CD1c-positive myeloid dendritic cell (primary cell): Measurements from ENCODE around the gene NPY2R.

ENCODE experiments used
- DNase-seq: peaks from one replicate; pipeline ENCODE4 v3.0.0-alpha.2; 2016; ENCODE audit errors: extremely low spot score

Gene NPY2R, protein sequence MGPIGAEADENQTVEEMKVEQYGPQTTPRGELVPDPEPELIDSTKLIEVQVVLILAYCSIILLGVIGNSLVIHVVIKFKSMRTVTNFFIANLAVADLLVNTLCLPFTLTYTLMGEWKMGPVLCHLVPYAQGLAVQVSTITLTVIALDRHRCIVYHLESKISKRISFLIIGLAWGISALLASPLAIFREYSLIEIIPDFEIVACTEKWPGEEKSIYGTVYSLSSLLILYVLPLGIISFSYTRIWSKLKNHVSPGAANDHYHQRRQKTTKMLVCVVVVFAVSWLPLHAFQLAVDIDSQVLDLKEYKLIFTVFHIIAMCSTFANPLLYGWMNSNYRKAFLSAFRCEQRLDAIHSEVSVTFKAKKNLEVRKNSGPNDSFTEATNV

DNA sequence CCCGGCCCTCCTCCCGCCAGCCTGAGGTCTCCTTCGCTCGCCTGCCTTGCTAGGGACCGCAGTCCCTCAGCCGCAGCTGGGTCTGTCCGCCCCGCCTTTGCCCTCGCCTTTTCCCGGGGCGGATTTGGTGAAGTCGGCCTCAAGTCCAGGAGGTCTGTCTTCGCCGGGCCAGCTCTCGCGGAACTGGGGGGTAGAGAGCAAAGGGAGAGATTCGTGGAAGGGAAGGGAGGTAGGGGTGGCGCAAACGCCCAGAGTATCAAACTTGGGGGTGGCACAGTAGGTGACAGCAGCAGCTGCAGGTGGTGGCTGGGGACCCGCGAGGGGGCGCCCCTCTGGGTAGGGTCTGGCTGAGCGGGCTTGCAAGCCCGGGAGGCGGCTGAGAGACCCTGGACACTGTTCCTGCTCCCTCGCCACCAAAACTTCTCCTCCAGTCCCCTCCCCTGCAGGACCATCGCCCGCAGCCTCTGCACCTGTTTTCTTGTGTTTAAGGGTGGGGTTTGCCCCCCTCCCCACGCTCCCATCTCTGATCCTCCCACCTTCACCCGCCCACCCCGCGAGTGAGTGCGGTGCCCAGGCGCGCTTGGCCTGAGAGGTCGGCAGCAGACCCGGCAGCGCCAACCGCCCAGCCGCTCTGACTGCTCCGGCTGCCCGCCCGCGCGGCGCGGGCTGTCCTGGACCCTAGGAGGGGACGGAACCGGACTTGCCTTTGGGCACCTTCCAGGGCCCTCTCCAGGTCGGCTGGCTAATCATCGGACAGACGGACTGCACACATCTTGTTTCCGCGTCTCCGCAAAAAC, at the start of gene NPY2R:
Gene NPY2R, plus strand, starts transcription at position 379 of the 797 bp plus-strand sequence. CDS start 5,304 bp downstream, outside the sequence.
- DNase-seq: no peak

DNA sequence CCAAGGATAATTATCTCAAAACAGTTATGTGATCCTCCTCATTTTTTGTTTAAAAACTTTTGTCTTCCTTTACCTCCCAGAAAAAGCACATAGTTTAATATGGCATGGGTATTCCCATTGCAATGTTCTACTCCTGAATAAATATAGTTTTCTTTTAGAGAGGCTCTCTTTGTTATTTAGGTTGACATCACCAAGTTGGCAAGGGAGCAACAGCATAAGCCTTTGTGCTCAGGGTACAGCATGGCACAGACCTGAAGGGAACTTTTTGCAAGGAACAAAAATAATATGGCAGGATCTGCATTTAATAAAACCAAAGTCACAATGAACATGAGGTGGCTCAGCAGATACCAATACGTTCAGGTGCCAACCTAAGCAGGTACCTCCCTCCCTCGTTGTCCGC, 47.1 kb upstream of the NPY2R start:
- no peak for DNase-seq

DNA sequence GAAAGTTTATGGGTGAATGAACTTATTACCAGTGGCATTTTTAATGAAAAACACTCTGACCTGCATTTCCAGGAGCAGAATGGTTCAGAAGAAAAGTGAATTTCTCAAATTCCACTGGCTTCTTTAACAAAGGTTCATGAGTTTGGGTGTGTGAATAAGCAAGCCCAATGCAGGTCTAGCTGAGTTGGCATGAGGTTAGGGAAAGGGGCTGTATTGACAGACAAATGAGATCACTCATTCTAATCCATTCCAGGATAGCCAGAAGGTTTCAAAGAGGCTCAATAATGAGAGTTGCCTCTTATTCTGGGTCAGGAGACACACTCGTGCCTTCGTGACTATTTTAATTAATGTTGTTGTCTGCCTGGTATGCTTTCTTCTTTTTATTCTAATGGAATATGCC, 43.7 kb upstream of the NPY2R start:
- no peak for DNase-seq

DNA sequence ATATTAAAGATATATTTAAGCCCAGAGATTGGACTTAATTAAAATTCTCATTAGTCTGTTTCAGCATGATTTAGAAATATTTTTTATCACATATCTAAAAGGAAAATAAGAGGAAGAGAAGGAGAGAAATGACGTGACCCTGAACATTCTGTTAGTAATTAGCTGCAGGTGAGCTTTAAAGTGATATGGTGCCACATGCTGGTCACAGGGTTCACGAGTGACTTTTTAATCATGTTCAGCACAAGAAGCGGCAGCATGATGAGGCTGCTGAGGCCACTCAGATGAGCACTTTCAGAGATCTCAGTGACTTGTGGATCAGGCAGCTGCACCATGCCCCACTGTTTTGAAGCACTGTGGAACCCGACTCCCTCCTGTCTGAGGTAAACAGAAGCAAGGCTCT, 37.9 kb upstream of the NPY2R start:
- DNase-seq: no peak

DNA sequence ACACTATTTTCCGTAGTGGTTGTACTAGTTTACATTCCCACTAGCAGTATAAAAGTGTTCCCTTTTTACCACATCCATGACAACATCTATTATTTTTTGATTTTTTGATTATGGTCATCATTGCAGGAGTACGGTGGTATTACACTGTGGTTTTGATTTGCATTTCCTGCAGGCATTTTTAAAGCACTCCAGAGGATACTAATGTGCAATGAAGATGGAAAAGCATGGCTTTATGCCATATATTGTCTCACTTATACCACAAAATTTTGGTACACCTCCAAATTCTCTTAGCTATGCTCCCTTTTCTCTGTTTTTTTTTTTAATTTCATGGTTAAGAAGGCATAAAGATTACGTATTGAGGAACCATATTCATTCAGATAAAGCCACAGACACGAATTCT, 35.1 kb upstream of the NPY2R start:
- no peak for DNase-seq

DNA sequence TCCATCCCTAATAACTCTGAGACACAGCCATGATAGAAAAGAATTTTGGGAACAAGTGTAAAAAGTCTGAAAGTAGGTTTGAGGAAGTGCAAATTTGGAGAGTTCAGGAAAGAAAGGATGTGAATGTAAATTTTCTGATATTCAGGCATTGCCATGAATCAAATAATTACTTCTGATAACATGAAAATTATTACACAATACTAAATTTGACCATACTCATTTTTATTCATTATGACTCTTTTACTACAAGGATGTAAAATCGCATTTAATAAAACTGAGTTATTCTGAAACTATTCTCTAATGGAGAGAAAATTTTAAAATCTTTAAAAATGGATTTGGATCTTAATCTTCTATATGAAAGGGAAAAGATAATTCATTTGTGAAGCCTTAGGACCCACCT, 33.8 kb upstream of the NPY2R start:
- no peak for DNase-seq

DNA sequence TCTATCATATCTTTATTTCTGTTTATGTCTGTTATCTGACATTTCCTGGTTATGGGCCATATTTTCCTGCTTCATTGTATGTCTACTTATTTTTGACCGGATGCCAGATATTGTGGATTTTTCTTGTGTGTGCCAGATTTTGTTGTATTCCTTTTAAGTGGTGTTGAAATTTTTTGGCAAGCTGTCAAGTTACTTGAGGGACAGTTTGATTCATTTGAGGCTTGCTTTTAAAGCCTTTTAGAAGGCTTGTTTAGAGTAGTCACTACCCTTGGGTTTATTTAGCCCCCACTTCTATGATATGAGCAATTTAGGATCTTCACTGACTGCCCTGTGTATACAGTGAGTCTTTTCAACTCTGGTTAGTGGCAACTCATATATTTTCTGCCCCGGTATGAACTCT, 29.2 kb upstream of the NPY2R start:
- DNase-seq: no peak

DNA sequence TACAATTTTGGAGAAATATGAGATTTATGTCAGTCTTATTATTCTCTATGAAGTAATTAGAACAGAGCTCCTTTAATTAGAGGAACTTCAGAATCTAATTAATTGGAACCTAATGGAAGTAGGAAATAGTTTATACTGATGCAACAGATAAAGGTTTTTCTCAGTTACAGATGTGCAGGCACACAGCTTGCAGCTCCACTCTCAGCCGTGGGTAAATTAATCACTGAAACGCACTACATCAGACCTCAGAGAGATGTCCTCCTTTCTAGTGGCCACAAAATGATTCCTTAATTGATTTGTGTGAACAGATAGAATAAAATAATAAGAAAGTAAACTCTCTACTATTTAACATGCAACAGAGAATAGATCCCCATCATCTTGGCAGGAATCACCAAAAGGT, 21.5 kb upstream of the NPY2R start:
- no peak for DNase-seq

DNA sequence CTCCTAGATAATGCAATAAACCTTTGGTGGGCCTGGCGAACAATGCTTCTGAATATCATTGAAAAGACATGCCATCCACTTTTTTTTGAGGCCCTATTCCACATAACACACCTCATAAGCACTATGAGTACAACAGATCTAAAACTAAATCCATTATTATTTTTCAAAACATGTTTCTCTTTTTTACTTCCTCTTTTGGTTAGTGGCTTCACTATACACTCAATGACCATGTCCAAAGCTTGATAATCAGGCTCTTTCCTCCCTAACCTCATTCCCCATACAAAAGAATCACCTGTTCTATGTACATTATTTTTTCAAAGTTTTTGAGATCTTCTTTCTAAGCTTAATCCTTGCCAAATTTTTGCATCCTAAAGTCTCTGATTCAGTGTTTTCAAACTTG, 20.4 kb upstream of the NPY2R start:
- DNase-seq: no peak

DNA sequence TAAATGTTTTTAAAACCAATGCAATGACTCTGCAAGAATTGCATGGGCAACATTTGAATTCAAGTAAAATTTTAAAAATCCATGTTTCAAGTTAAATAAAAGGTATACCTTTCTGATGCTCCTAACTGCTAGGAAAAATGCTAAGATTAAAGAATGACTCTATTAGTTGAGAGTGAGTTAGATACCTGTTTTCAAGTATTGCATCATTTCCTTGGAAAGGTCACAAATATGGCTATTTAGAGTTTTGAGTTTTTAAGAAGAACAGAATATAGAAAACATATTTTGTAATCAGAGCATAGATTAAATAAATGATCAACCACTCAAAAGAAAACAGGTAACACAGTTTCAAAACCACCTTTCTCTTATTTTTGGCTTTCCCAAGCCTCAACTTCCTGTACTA, 18.3 kb upstream of the NPY2R start:
- DNase-seq: no peak

DNA sequence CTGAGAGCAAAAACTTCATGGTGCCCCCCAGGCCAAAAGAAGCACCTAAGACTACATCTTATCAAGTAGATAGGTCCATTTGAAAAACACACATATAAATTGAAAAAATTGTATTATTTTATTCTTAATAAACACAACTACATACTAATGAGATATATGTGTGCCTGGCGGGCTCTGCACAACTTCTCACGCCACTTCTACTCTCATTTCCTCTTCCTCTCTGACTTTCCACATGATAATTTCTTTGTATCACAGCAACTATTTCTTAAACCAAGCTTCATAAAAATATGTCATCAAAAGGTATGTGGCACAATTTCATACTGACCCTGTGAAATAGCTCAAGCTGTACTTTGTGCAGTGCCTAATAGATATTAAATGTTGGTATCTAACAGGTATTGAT, 10.7 kb upstream of the NPY2R start:
- DNase-seq: no peak

DNA sequence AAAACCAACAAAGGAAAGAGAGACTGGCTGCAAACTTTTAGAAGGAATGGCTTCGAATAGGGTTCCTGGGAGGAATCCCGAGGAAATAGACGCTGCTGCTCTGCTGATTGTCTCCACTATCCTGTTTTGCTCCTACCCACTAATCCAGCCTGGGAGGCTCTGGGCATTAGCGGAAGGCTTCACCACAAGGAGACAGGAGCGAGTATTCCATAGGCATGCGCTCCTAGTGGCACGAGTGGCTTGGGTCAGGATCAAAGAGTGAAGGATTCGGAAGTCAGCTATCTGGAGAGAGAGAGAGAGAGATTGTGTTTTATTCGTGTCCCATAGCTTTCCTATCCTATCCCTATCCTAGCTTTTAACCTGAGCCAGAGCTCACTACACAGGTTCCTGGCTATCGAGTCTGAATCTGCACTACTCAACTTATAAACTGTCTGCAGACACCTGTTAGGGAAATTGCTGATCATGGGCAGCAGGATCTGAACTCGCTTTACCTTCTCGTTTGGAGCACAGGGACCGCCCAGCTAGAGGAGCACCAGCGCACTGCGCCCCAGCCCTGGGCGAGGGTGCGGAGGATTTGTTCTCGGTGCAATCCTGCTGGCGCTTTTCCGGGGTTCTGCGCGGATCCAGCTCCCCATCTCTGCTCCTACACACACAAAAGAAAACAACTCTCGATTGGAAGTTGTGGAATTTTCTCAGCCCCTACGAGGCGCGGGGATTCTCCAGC, 740 bp upstream of the NPY2R start:
- no peak for DNase-seq

DNA sequence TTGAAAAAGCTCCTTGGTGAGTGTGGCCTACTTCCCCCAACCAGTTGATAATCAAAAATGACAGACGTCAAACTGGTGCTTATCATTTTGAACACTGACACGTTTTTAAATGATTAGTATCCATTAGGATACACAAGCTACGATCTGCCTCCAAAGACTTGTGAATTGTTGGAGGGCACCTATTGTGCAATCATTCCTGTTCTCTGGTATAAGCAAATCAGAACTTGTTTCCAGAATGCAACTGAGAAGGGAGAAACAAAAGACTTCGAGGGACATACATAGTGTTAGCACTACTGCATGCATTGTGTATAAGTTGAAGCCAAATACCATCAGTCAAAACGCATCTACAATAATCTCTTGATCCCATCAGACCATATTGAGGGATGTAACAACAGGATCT, 11.6 kb downstream of the NPY2R start:
- DNase-seq: no peak

DNA sequence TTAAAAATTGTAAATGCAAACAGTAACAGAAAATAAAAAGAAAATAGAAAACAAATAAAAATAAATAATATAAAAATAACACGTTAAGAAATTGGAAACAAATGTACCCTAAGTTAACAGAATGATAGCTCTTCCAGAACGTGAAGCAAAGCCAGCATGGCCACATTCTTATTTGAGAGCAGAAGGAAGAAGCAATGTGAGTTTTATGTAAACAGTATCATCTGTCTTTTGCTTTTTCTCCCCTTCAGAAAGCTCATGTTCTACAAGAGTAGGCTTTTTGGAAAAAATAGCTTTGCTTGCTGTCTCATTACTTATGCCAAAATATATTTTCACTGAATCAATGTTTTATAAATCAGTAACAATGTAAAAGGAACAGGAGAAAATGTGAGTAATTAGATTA, 18.7 kb downstream of the NPY2R start:
- no peak for DNase-seq

DNA sequence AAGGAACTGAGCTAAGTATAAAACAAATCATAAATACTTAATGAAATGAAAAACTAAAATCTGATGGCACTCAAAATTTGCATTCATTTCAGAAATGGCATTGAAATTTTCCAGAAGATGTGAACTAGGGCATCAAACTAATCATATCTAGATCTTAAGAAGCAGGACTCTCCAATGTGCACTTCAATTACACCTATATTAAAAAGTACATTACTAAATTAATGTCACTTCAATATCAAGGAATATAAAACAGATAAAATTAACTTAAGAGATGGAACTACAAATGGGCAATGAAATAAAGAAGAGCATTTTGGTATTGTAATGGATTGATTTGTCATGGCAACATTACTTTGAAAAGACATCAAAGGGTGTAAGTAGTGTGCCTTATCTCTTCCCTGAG, 20.3 kb downstream of the NPY2R start:
- DNase-seq: no peak

DNA sequence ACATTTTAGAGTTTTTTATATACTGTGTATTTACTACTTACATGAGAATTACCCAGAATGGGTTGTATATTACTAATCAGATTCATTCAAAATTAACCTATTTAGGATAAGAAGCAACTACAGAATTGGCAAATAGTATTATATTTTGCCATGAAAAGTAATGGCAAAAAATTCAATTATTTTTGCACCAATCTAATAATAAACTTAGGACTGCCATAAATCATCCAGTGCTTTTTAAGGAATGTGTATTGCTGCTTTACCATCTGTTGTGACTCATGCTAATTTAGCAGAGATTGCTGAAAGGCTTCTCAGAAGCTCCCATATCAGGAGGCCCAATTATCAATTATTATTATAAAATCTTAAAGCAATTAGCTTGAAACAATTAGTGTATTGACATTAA, 24.0 kb downstream of the NPY2R start:
- no peak for DNase-seq

DNA sequence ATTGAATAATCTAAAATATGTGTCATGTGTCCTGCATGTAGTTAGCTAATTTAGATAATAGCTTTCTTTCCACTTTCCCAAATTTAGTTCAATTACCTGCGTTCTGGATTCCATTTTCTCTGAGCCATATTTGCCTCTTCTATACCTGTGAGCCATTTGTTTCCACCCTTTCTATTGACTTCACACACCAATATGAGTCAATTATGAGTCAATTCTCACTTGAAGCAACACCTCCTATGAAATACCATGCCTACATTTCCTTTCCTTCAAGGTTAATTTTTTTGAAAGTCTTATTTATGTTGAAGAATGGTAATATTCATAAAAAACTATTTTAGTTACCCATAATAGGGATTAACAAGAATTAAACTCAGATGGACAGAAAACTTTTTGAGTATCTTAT, 25.8 kb downstream of the NPY2R start:
- no peak for DNase-seq

DNA sequence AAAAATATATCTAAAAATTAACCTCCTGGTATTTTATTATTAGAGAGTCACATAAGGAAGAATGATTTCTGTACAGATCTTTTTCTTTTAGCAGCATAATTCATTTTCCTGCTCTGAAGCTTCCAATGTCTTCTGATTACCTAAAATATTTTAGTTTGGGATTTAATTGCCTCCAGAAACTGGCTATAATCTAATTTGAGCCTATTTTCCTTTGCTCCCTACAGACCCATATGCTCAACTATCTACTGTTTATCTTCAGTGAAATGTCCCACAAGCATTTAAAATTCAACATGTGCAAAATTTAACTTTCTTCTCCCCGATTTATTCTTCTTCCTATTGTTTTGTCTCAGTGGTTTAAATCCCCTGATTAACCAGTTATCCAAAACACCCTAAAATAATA, 29.1 kb downstream of the NPY2R start:
- DNase-seq: no peak

DNA sequence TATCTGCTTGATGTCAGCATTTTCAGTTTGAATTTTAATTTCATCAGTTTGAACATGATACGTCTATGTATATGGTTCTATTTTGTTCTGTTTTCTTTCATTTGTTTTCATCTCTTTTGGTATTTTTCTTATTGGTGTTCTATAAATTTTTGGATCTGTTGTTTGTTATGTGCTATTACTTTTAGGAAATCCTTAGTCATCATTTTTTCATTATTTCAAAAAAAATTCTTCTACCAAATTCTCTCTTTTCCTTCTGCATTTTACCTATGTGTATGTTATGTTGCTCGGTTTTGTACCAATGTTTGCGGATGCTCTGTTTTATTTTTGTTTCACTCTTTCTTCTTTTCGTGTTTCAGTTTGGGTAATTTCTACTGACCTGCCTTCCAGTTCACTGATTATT, 32.8 kb downstream of the NPY2R start:
- DNase-seq: no peak

DNA sequence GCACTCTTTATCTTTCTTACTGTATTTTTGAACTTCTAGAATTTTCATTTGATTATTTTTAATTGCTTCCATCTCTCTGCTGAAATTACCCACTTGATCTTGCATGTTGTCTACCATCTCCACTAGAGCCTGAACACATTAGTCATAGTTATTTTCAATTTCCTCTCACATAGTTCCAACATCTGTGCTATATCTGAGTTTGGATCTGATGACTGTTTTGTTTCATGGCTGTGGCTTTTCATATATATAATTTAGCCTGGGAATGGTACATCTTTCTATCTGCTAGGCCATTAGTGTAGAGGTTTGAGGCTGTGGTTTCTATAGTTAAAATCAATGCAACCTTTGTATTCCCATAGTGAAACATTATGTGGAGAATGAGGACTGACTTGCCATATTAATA, 33.2 kb downstream of the NPY2R start:
- DNase-seq: no peak

DNA sequence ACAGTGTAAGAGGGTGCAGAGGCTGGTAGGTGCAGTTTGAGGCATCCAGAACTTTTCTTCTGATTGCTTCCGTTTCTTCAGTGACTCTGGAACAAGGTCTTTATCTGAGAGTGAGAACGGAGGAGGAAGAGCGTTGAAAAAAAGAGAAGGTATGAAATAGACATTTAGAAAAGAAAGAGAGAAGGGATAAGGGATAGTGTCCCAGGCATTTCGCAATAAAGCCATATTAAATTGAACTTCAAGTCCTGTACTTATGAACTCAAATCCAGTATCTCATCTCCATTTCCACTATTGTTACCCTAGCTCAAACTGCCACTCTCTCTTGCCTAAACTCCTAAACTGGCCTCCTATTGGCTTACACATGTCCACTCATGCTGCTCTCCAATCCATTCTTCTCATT, 36.7 kb downstream of the NPY2R start:
- no peak for DNase-seq

DNA sequence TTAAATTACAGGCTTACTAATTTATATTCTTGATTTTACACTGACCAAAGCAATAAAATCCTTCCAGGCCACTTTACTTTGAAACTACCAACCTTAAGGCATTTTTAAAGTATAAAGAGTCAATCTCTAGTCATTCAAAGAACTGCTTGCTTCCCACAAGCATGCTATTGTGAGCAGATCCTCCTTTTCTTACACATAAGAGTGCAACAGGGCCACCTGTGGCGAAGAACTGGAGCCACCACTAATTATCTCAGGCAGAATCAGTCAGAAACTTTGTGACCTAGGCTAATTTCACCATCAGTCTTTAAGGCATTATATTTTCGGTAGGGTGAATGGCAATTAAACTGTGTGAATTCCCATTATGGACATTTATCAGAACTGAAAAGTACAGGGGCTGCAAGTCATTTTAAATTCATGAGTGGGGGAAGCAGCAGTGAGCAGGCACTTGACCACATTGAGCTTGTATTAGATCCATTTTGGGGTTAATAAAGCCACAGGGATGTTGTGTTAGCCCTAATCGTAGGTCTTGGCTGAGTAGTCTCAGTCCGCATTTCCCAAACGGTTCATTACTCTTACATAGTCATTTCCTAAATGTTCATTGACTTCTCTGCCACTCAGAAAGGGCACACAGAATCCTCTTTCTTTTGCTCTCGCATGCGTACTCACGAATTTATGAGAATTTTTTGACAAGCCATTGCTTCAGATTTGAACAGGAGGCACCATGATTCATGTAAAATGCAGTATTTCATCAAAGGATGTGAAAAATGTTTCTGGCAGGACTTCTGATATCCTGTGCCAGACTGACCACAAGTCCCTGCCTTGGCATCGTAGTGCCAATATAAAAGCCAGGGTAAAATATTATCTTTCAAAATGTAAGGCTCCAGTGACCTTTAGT, 39.8 kb downstream of the NPY2R start:
- DNase-seq: no peak
